ENCODE data around the gene TMPRSS11D. TPM values are rescaled to one million over a fixed set of nuclear protein-coding genes. Genes with fewer than 3 reads are reported as not detected.
A peak's percentile ranks its signal among the peaks of the same experiment; 100 is the strongest.

Gene TMPRSS11D
- total RNA-seq, 2 experiments from 2014 or later, result not detected

DNA sequence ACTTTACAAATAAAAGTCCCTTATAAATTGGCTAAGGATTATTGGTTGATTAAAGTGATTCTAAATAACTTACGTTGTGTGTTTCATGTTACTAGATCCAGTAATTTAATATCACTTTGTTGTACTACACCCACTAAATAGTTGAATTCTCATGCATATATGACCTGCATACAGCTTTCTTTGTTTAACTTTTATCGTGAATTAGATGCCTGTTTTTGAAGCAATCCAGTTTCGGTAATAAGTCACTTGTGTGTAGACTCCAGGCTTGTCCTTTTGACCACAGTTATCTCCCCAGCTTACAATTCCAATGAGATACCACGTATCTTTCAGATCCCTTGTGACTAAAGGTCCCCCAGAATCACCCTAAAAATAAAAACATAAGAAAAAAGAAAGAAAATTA lies 27.3 kb upstream of the TMPRSS11D start:
- no peak overlapping the region for H2AFZ ChIP-seq (ENCODE audit: low read length)
- intact Hi-C loops (cut with micrococcal nuclease; ENCODE audit: unreplicated experiment), result no loop called here
- CTCF ChIA-PET (ENCODE audit: unreplicated experiment), result interaction anchor here (0.6 to 1.2 kb wide), 3 partner anchors 156 to 365 kb away, joined by 3 to 4 read pairs (median 3); partner anchors contain the start of gene CENPC

DNA sequence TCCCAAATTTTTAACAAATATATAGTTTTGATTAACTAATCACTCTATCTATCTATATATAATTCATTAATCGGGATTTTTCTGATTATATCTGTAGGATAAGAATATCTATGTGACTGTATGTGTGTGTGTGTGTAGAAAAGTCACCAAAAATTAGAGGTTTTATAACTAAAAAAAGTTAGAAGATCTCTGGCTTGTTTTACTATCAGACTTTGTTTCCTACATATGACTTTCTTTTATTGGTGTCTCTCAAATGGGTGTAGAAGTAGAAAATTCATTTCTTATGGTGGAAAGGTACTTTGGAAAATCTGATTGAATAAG lies 26.7 kb upstream of the TMPRSS11D start:
- ChIA-PET CTCF (ENCODE audit: unreplicated experiment) (interaction anchor here (0.8 to 1.2 kb wide), 2 partner anchors 155 to 365 kb away, joined by 3 to 4 read pairs; partner anchors contain the start of gene CENPC), POLR2A (interaction anchor here (0.8 to 1.3 kb wide), 4 partner anchors 10 to 417 kb away, joined by 3 to 7 read pairs (median 6); no protein-coding TSS in a partner anchor)
- intact Hi-C loops (cut with micrococcal nuclease; ENCODE audit: unreplicated experiment), result no loop called here
- H4K20me1 ChIP-seq (ENCODE audit: insufficient read depth, low read length), result no peaks in the 10 kb centered on the region
- H3K36me3 ChIP-seq (ENCODE audit: insufficient read depth, low read length), result no peaks in the 10 kb centered on the region
- no peak overlapping the region for H2AFZ ChIP-seq (ENCODE audit: low read length)
- no peaks in the 10 kb centered on the region for H3K79me2 ChIP-seq (ENCODE audit: insufficient read depth, low read depth, low read length)
- DNase-seq (ENCODE audit: low spot score), result no peak
- no TSS peak for BruUV-seq (replicated peaks)
- no peak for TF ChIP-seq EZH2phosphoT487 (IDR thresholded peaks at IDR 0.05; ENCODE audit: borderline replicate concordance, low read depth, low read length)
- TF ChIP-seq, protein P1, sequence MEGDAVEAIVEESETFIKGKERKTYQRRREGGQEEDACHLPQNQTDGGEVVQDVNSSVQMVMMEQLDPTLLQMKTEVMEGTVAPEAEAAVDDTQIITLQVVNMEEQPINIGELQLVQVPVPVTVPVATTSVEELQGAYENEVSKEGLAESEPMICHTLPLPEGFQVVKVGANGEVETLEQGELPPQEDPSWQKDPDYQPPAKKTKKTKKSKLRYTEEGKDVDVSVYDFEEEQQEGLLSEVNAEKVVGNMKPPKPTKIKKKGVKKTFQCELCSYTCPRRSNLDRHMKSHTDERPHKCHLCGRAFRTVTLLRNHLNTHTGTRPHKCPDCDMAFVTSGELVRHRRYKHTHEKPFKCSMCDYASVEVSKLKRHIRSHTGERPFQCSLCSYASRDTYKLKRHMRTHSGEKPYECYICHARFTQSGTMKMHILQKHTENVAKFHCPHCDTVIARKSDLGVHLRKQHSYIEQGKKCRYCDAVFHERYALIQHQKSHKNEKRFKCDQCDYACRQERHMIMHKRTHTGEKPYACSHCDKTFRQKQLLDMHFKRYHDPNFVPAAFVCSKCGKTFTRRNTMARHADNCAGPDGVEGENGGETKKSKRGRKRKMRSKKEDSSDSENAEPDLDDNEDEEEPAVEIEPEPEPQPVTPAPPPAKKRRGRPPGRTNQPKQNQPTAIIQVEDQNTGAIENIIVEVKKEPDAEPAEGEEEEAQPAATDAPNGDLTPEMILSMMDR (conservative IDR thresholded peaks at IDR 0.05; ENCODE audit: low read length), result peak; percentile 48
- no peaks in the 10 kb centered on the region for H3K4me1 ChIP-seq (ENCODE audit: insufficient read depth, low read length, poor library complexity, severe bottlenecking)
- H3K9me2 ChIP-seq (ENCODE audit: insufficient read depth, low read length), result no peaks in the 10 kb centered on the region
- no peak overlapping the region for H3K4me2 ChIP-seq (ENCODE audit: low read length)
- H3K9me3 ChIP-seq (ENCODE audit: low read length), result no peaks in the 10 kb centered on the region
- H3K27ac ChIP-seq (ENCODE audit: low read depth, low read length, poor library complexity, severe bottlenecking), result no peak overlapping the region
- no peak overlapping the region for H3K4me3 ChIP-seq (ENCODE audit: low read depth, low read length, poor library complexity, severe bottlenecking)

More for the DNA sequence above, 27.3 kb upstream of the TMPRSS11D start:
- no peaks in the 10 kb centered on the region for H3K4me1 ChIP-seq (ENCODE audit: insufficient read depth, low read length, poor library complexity, severe bottlenecking)
- no peak for TF ChIP-seq EZH2phosphoT487 (IDR thresholded peaks at IDR 0.05; ENCODE audit: borderline replicate concordance, low read depth, low read length)
- TF ChIP-seq, protein P1 (conservative IDR thresholded peaks at IDR 0.05; ENCODE audit: low read length), result no peak
- DNase-seq (ENCODE audit: low spot score), result no peak
- H3K9me2 ChIP-seq (ENCODE audit: insufficient read depth, low read length), result no peaks in the 10 kb centered on the region
- no peak overlapping the region for H3K4me2 ChIP-seq (ENCODE audit: low read length)
- POLR2A ChIA-PET, result interaction anchor here (0.6 to 1.3 kb wide), 6 partner anchors 10 to 417 kb away, joined by 3 to 7 read pairs (median 4); no protein-coding TSS in a partner anchor
- no peaks in the 10 kb centered on the region for H3K36me3 ChIP-seq (ENCODE audit: insufficient read depth, low read length)
- no peak overlapping the region for H3K27ac ChIP-seq (ENCODE audit: low read depth, low read length, poor library complexity, severe bottlenecking)
- no TSS peak for BruUV-seq (replicated peaks)
- no peak overlapping the region for H3K4me3 ChIP-seq (ENCODE audit: low read depth, low read length, poor library complexity, severe bottlenecking)
- no peaks in the 10 kb centered on the region for H4K20me1 ChIP-seq (ENCODE audit: insufficient read depth, low read length)
- H3K79me2 ChIP-seq (ENCODE audit: insufficient read depth, low read depth, low read length), result no peaks in the 10 kb centered on the region
- no peaks in the 10 kb centered on the region for H3K9me3 ChIP-seq (ENCODE audit: low read length)

DNA sequence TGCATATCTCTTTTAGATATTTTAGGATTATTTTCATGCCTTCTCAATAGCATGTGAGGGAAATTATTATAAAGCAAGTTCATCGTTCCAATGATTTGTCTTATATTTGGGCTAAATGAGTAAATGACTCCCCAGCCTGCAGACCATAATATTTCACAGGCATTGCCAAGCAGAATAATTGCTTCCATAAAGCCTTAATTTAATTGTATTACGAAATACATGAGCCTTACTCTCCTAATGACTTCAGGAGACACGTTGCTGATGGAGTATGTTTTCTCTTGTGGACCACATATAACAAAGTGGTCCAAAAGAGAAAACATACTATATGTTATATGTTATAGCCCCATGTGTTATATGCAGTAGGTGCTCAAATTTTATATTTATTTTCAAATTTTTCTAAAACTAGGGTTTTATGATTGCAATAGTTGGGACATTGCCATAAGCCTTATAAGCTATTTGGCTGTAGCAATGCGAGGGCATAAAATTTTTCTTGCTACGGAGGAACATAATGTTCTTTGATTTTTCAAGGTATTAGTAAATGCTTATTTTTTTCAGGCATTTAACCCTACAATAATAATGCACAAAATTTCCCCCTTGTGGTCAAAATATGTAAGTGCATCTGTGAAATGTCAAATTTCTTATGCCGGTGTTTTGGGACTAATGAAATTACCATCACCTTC lies 26.2 kb upstream of the TMPRSS11D start:
- no peak overlapping the region for H3K4me3 ChIP-seq (ENCODE audit: low read depth, low read length, poor library complexity, severe bottlenecking)
- H3K9me2 ChIP-seq (ENCODE audit: insufficient read depth, low read length), result no peaks in the 10 kb centered on the region
- ChIA-PET CTCF (ENCODE audit: unreplicated experiment) (no interaction called here), POLR2A (interaction anchor here (1.3 kb wide), 1 partner anchor 9 kb away, joined by 6 read pairs; no protein-coding TSS in a partner anchor)
- H3K79me2 ChIP-seq (ENCODE audit: insufficient read depth, low read depth, low read length), result no peaks in the 10 kb centered on the region
- BruUV-seq (replicated peaks), result no TSS peak
- no peaks in the 10 kb centered on the region for H3K9me3 ChIP-seq (ENCODE audit: low read length)
- no peak overlapping the region for H2AFZ ChIP-seq (ENCODE audit: low read length)
- no peaks in the 10 kb centered on the region for H4K20me1 ChIP-seq (ENCODE audit: insufficient read depth, low read length)
- intact Hi-C loops (cut with micrococcal nuclease; ENCODE audit: unreplicated experiment), result no loop called here
- H3K4me2 ChIP-seq (ENCODE audit: low read length), result no peak overlapping the region
- peak; percentile 44 for DNase-seq (ENCODE audit: low spot score)
- TF ChIP-seq EZH2phosphoT487 (IDR thresholded peaks at IDR 0.05; ENCODE audit: borderline replicate concordance, low read depth, low read length), result no peak
- TF ChIP-seq, protein P1 (conservative IDR thresholded peaks at IDR 0.05; ENCODE audit: low read length), result peak; percentile 92
- H3K27ac ChIP-seq (ENCODE audit: low read depth, low read length, poor library complexity, severe bottlenecking), result no peak overlapping the region
- H3K36me3 ChIP-seq (ENCODE audit: insufficient read depth, low read length), result no peaks in the 10 kb centered on the region
- no peaks in the 10 kb centered on the region for H3K4me1 ChIP-seq (ENCODE audit: insufficient read depth, low read length, poor library complexity, severe bottlenecking)
